IMR-90 (cell line): ENCODE data around the gene PPM1F. TPM values are rescaled to one million over a fixed set of nuclear protein-coding genes. Genes with fewer than 3 reads are reported as not detected.

ENCODE experiments used
- ATAC-seq: fragments of 200-7000 bp; cut with Tn5 transposase; 2 replicates; pipeline ENCODE4 v1.9.1; 2020; ENCODE audit warnings: low read depth, mild to moderate bottlenecking, moderate library complexity
- BruUV-seq: library from RNA; stranded (reverse); fragments of 400-500 nt; replicated peaks from 2 replicates; lab custom pipeline; 2021; lab: Mats Ljungman, UMichigan
- CTCF ChIA-PET: fragments of 300-600 bp; formaldehyde crosslinking; extraction: SDS; loops from one replicate; lab custom pipeline; 2021; ENCODE audit warnings: antibody characterized with exemption; lab: Yijun Ruan, JAX
- POLR2A ChIA-PET: fragments of 300-600 bp; sonication (Branson Sonifier 250); formaldehyde crosslinking; loops from one replicate; lab custom pipeline; 2022; ENCODE audit warnings: antibody characterized with exemption; ENCODE audit not compliant: unreplicated experiment; lab: Charles Lee
- DNase-seq: peaks from one replicate; pipeline ENCODE4 v3.0.0; 2013
- H2AFZ ChIP-seq: replicated peaks from 2 replicates; pipeline ENCODE3; 2013; ENCODE audit warnings: low read length, mild to moderate bottlenecking; ENCODE audit not compliant: poor library complexity
- H2AK5ac ChIP-seq: 2 replicates; pipeline ENCODE4 v1.6.1; 2013; ENCODE audit warnings: low read depth, low read length, inconsistent platforms
- H2AK9ac ChIP-seq: replicated peaks from 2 replicates; pipeline ENCODE3; 2013; ENCODE audit warnings: mild to moderate bottlenecking, low read depth, low read length, moderate library complexity; ENCODE audit not compliant: poor library complexity
- H2BK120ac ChIP-seq: 2 replicates; pipeline ENCODE4 v1.6.1; 2013; ENCODE audit warnings: low read depth, low read length, inconsistent platforms
- H2BK15ac ChIP-seq: 3 replicates; pipeline ENCODE4 v1.6.1; 2013; ENCODE audit warnings: low read depth, low read length, inconsistent platforms
- H2BK20ac ChIP-seq: 2 replicates; pipeline ENCODE4 v1.6.1; 2013; ENCODE audit warnings: low read depth, mild to moderate bottlenecking, inconsistent platforms, low read length, moderate library complexity
- H2BK5ac ChIP-seq: 2 replicates; pipeline ENCODE4 v1.6.1; 2013; ENCODE audit warnings: mild to moderate bottlenecking, low read depth, low read length, inconsistent platforms; ENCODE audit not compliant: poor library complexity, severe bottlenecking
- H3K14ac ChIP-seq: replicated peaks from 2 replicates; pipeline ENCODE4 v1.6.1; 2013; ENCODE audit warnings: low read depth, low read length, inconsistent platforms
- H3K18ac ChIP-seq: 2 replicates; pipeline ENCODE4 v1.6.1; 2013; ENCODE audit warnings: low read depth, low read length, control low read depth
- H3K23ac ChIP-seq: 2 replicates; pipeline ENCODE4 v1.6.1; 2013; ENCODE audit warnings: low read depth, low read length, inconsistent platforms
- H3K27ac ChIP-seq: 2 replicates; pipeline ENCODE4 v1.5.1; 2013; ENCODE audit warnings: mild to moderate bottlenecking, control low read depth, low read length; ENCODE audit not compliant: insufficient read depth
- H3K27me3 ChIP-seq: 2 replicates; pipeline ENCODE4 v1.6.1; 2013; ENCODE audit warnings: low read length; ENCODE audit not compliant: control insufficient read depth, insufficient read depth
- H3K36me3 ChIP-seq: 2 replicates; pipeline ENCODE4 v1.6.1; 2013; ENCODE audit warnings: low read length, mixed read lengths; ENCODE audit not compliant: control insufficient read depth, insufficient read depth
- H3K4ac ChIP-seq: 2 replicates; pipeline ENCODE4 v1.6.1; 2013; ENCODE audit warnings: low read depth, low read length, inconsistent platforms
- H3K4me1 ChIP-seq: 2 replicates; pipeline ENCODE4 v1.6.1; 2013; ENCODE audit warnings: low read length, mixed read lengths; ENCODE audit not compliant: control insufficient read depth, insufficient read depth
- H3K4me2 ChIP-seq: 2 replicates; pipeline ENCODE4 v1.6.1; 2013; ENCODE audit warnings: low read depth, mild to moderate bottlenecking, control low read depth, low read length, moderate library complexity
- H3K4me3 ChIP-seq: 2 replicates; pipeline ENCODE4 v1.5.1; 2013; ENCODE audit warnings: low read depth, mild to moderate bottlenecking, control low read depth, low read length, moderate library complexity; ENCODE audit not compliant: insufficient read depth
- H3K56ac ChIP-seq: 2 replicates; pipeline ENCODE4 v1.6.1; 2013; ENCODE audit warnings: low read length, inconsistent platforms; ENCODE audit not compliant: insufficient read depth; ENCODE audit errors: extremely low read depth
- H3K79me1 ChIP-seq, 2 experiments: 2 replicates each; pipeline ENCODE4 v1.6.1; 2013; ENCODE audit warnings: low read length in 2 of 2, inconsistent platforms in 1 of 2, low read depth in 1 of 2
- H3K9ac ChIP-seq: 2 replicates; pipeline ENCODE4 v1.6.1; 2013; ENCODE audit warnings: low read depth, low read length, control low read depth
- H3K9me1 ChIP-seq: 2 replicates; pipeline ENCODE4 v1.6.1; 2013; ENCODE audit warnings: low read length, inconsistent platforms; ENCODE audit not compliant: insufficient read depth
- H3K9me3 ChIP-seq: 2 replicates; pipeline ENCODE4 v1.6.1; 2013; ENCODE audit warnings: low read length; ENCODE audit not compliant: control insufficient read depth, insufficient read depth
- H4K20me1 ChIP-seq: 2 replicates; pipeline ENCODE4 v1.6.1; 2013; ENCODE audit warnings: low read length, inconsistent platforms; ENCODE audit not compliant: insufficient read depth
- H4K5ac ChIP-seq: 2 replicates; pipeline ENCODE4 v1.6.1; 2013; ENCODE audit warnings: mild to moderate bottlenecking, low read depth, low read length, control low read depth
- H4K8ac ChIP-seq, 2 experiments: 2 replicates each; pipeline ENCODE4 v1.6.1; 2013; ENCODE audit warnings: low read depth in 2 of 2, low read length in 2 of 2, control low read depth in 1 of 2, inconsistent platforms in 1 of 2
- H4K91ac ChIP-seq: 2 replicates; pipeline ENCODE4 v1.6.1; 2013; ENCODE audit warnings: low read depth, low read length, inconsistent platforms; ENCODE audit not compliant: insufficient read depth
- CEBPB ChIP-seq: IDR thresholded peaks from 2 replicates; pipeline ENCODE4 v1.6.1; 2012; ENCODE audit warnings: low read depth, low read length, improper control_type of control experiment
- CHD1 ChIP-seq: IDR thresholded peaks from 2 replicates; pipeline ENCODE4 v1.6.1; 2012; ENCODE audit warnings: low read depth, low read length, improper control_type of control experiment
- FOS ChIP-seq: fragments of 150-350 bp; IDR thresholded peaks from 2 replicates; pipeline ENCODE4 v1.6.1; 2016; ENCODE audit warnings: low read depth, low read length
- MAFK ChIP-seq: IDR thresholded peaks from 2 replicates; pipeline ENCODE4 v1.6.1; 2012; ENCODE audit warnings: low read depth, low read length, improper control_type of control experiment
- MAZ ChIP-seq: IDR thresholded peaks from 2 replicates; pipeline ENCODE4 v1.6.1; 2012; ENCODE audit warnings: low read depth, mild to moderate bottlenecking, low read length, improper control_type of control experiment, moderate library complexity, borderline replicate concordance
- NFE2L2 ChIP-seq: fragments of 150-350 bp; IDR thresholded peaks from 2 replicates; pipeline ENCODE4 v1.6.1; 2016; ENCODE audit warnings: low read depth, mild to moderate bottlenecking, low read length
- POLR2A ChIP-seq: IDR thresholded peaks from 2 replicates; pipeline ENCODE4 v1.6.1; 2012; ENCODE audit warnings: mild to moderate bottlenecking, low read depth, low read length
- RAD21 ChIP-seq: IDR thresholded peaks from 2 replicates; pipeline ENCODE4 v1.6.1; 2012; ENCODE audit warnings: low read length, improper control_type of control experiment
- WGBS, 2 experiments: methylation state at CpG; one replicate each; pipeline versions ENCODE4 v1.1.5 to v1.1.7; 2013; ENCODE audit warnings: missing lambda C conversion rate in 2 of 2; ENCODE audit not compliant: insufficient read length in 1 of 2; ENCODE audit errors: extremely low coverage in 2 of 2; 5-methylcytosine and 5-hydroxymethylcytosine counted together
- dilution Hi-C: fragments of 300-500 bp; cut with HindIII; formaldehyde crosslinking; loops from one replicate; pipeline ENCODE4 v1.14.3; 2018; ENCODE audit warnings: low sequenced_read_pairs; ENCODE audit not compliant: unreplicated experiment
- in situ Hi-C: fragments of 300-500 bp; cut with MboI; formaldehyde crosslinking; loops from 3 replicates; pipeline ENCODE4 v1.14.3; 2019; ENCODE audit warnings: low sequenced_read_pairs, inconsistent platforms, mixed read lengths
- intact Hi-C: fragments of 100-400 bp; cut with micrococcal nuclease; formaldehyde crosslinking; loops from 2 replicates; pipeline ENCODE4 v1.10.0; 2022
- polyA plus RNA-seq, 3 experiments: library from polyadenylated mRNA; depleted of rRNA; stranded (reverse); fragments of >200 nt; gene quantifications; 2 replicates each; pipeline ENCODE4 v1.2.3, GENCODE V29; 2012; ENCODE audit warnings: low replicate concordance in 1 of 3
- total RNA-seq: library from RNA; depleted of rRNA; stranded (reverse); fragments of >200 nt; gene quantifications from 2 replicates; pipeline ENCODE4 v1.2.3, GENCODE V29; 2012
- TF ChIP-seq, protein P1 (sequence below): fragments of 150-350 bp; IDR thresholded peaks from 2 replicates; pipeline ENCODE4 v1.6.1; 2016; ENCODE audit warnings: low read depth, mild to moderate bottlenecking, low read length, moderate library complexity, borderline replicate concordance
- TF ChIP-seq, protein P2 (sequence below): fragments of 150-350 bp; IDR thresholded peaks from 2 replicates; pipeline ENCODE4 v1.6.1; 2017; ENCODE audit warnings: mild to moderate bottlenecking, antibody characterized with exemption, low read length, low read depth
- TF ChIP-seq, protein P3 (sequence below): conservative IDR thresholded peaks from 2 replicates; pipeline ENCODE4 v1.5.1; 2012; ENCODE audit warnings: mild to moderate bottlenecking, low read depth, low read length, improper control_type of control experiment

PPM1F gene
- total and polyA plus RNA-seq, 2 of the 4 experiments (the other 2 are of a cell fraction): 20.8 to 30.3 TPM

DNA sequence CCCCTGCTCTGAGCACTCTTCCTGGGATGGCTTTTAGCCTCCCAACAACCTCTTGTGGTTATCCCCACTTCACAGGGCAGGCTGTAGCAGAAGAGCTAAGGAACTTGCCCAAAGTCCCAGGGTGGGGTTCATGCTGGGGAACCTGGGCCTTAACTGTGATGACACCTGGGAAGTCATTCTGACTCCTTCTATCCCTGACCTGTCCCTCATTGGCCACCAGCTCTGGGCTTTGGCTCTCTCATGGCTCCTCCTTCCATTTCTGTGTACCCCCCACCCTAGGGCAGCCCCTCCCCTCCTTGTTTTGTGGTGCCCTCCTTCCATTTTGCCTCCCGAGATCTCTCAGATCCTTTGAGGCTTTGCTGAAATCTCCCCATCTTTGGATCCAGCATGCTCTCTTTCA is 2.7 kb downstream of the PPM1F start:
- BruUV-seq: no TSS peak
- H3K9me3 ChIP-seq: no peaks in the 10 kb centered on the region
- H3K23ac ChIP-seq: no peak overlapping the region
- H3K18ac ChIP-seq: no peak overlapping the region
- no CpG with 5 or more reads among the region's 1 CpG for WGBS, 2 experiments
- H2BK15ac ChIP-seq: no peak overlapping the region
- H4K20me1 ChIP-seq: peaks cover 5% of the 10 kb centered on the region
- H3K4me3 ChIP-seq: no peak overlapping the region
- H2BK120ac ChIP-seq: no peak overlapping the region
- no peak overlapping the region for H2AK5ac ChIP-seq
- no peaks in the 10 kb centered on the region for H3K27me3 ChIP-seq
- H3K4ac ChIP-seq: no peak overlapping the region
- no peak overlapping the region for H2AFZ ChIP-seq
- intact Hi-C loops: loop anchor here (5.0 kb wide), 1 partner anchor 238 kb away; no protein-coding TSS in a partner anchor
- no peak overlapping the region for H2BK20ac ChIP-seq
- H3K9ac ChIP-seq: no peak overlapping the region
- DNase-seq (no peak), ATAC-seq (no peak)
- H2AK9ac ChIP-seq: no peak overlapping the region
- no peak overlapping the region for H3K56ac ChIP-seq
- peaks cover 7% of the 10 kb centered on the region for H3K36me3 ChIP-seq
- H4K8ac ChIP-seq: no peak overlapping the region
- H3K14ac ChIP-seq: no peak overlapping the region
- no peak overlapping the region for H4K91ac ChIP-seq
- H3K79me1 ChIP-seq: peaks cover 23 to 71% of the 10 kb centered on the region in 2 experiments
- TF ChIP-seq NFE2L2 (no peak), MAZ (no peak), CHD1 (no peak), FOS (no peak), RAD21 (no peak), POLR2A (no peak), CEBPB (no peak), MAFK (no peak)
- TF ChIP-seq, protein P1, sequence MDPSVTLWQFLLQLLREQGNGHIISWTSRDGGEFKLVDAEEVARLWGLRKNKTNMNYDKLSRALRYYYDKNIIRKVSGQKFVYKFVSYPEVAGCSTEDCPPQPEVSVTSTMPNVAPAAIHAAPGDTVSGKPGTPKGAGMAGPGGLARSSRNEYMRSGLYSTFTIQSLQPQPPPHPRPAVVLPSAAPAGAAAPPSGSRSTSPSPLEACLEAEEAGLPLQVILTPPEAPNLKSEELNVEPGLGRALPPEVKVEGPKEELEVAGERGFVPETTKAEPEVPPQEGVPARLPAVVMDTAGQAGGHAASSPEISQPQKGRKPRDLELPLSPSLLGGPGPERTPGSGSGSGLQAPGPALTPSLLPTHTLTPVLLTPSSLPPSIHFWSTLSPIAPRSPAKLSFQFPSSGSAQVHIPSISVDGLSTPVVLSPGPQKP: no peak
- TF ChIP-seq, protein P2, sequence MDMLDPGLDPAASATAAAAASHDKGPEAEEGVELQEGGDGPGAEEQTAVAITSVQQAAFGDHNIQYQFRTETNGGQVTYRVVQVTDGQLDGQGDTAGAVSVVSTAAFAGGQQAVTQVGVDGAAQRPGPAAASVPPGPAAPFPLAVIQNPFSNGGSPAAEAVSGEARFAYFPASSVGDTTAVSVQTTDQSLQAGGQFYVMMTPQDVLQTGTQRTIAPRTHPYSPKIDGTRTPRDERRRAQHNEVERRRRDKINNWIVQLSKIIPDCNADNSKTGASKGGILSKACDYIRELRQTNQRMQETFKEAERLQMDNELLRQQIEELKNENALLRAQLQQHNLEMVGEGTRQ: no peak
- TF ChIP-seq, protein P3, sequence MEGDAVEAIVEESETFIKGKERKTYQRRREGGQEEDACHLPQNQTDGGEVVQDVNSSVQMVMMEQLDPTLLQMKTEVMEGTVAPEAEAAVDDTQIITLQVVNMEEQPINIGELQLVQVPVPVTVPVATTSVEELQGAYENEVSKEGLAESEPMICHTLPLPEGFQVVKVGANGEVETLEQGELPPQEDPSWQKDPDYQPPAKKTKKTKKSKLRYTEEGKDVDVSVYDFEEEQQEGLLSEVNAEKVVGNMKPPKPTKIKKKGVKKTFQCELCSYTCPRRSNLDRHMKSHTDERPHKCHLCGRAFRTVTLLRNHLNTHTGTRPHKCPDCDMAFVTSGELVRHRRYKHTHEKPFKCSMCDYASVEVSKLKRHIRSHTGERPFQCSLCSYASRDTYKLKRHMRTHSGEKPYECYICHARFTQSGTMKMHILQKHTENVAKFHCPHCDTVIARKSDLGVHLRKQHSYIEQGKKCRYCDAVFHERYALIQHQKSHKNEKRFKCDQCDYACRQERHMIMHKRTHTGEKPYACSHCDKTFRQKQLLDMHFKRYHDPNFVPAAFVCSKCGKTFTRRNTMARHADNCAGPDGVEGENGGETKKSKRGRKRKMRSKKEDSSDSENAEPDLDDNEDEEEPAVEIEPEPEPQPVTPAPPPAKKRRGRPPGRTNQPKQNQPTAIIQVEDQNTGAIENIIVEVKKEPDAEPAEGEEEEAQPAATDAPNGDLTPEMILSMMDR: no peak
- CTCF ChIA-PET: no interaction called here
- no peak overlapping the region for H4K5ac ChIP-seq
- no peak overlapping the region for H2BK5ac ChIP-seq
- H3K9me1 ChIP-seq: peaks cover 13% of the 10 kb centered on the region; the same call in 1 of the 2 replicates
- dilution Hi-C loops: no loop called here
- in situ Hi-C loops: no loop called here
- no peak overlapping the region for H3K4me2 ChIP-seq
- H3K27ac ChIP-seq: no peak overlapping the region
- POLR2A ChIA-PET: no interaction called here
- peaks cover 17% of the 10 kb centered on the region for H3K4me1 ChIP-seq
